DOHH2 (cell line): ENCODE results near the gene APOBEC3G.
"Not testable (repeated sequence)": the region's sequence is repeated elsewhere in the genome, so short reads cannot be mapped to it uniquely, and the experiment has no call there.

Experiments
- EZH2phosphoT487 ChIP-seq: fragments of 200-600 bp; sonication (generic); IDR thresholded peaks from 2 replicates; pipeline ENCODE4 v1.6.1; 2017; ENCODE audit warnings: borderline replicate concordance, mild to moderate bottlenecking, antibody characterized with exemption, low read length, moderate library complexity, mixed read lengths
- TF ChIP-seq, protein P1 (sequence below): fragments of 200-600 bp; sonication (generic); IDR thresholded peaks from one replicate; pipeline ENCODE4 v1.5.1; 2014; ENCODE audit warnings: antibody characterized with exemption, mild to moderate bottlenecking, low read depth, low read length; ENCODE audit not compliant: poor library complexity, severe bottlenecking

DNA sequence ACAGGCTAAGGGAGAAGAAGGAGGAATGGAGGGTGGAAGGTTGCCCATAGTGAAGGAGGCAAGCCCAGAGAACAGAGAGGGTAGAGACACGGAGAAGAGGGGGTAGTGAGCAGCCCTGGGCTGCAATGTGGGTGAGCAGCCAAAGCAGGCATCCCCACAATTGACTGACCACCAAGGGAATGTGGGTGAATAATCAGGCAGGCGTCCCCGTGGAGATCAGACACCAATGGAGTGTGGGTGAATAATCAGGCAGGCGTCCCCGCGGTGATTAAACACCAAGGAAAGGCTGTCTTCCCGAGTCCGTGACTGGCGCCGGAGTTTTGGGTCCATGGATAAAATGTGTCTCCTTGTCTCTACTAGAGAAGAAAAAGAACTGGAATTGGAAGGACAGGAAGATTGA is 15.1 kb upstream of the APOBEC3G start:
- TF ChIP-seq, protein P1, sequence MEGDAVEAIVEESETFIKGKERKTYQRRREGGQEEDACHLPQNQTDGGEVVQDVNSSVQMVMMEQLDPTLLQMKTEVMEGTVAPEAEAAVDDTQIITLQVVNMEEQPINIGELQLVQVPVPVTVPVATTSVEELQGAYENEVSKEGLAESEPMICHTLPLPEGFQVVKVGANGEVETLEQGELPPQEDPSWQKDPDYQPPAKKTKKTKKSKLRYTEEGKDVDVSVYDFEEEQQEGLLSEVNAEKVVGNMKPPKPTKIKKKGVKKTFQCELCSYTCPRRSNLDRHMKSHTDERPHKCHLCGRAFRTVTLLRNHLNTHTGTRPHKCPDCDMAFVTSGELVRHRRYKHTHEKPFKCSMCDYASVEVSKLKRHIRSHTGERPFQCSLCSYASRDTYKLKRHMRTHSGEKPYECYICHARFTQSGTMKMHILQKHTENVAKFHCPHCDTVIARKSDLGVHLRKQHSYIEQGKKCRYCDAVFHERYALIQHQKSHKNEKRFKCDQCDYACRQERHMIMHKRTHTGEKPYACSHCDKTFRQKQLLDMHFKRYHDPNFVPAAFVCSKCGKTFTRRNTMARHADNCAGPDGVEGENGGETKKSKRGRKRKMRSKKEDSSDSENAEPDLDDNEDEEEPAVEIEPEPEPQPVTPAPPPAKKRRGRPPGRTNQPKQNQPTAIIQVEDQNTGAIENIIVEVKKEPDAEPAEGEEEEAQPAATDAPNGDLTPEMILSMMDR: not testable (repeated sequence)
- not testable (repeated sequence) for TF ChIP-seq EZH2phosphoT487
